Retinal pigment epithelial cell (primary cell): ENCODE results near the gene AGBL2.
A peak's percentile ranks its signal among the peaks of the same experiment; 100 is the strongest.
"Not testable (repeated sequence)": the region's sequence is repeated elsewhere in the genome, so short reads cannot be mapped to it uniquely, and the experiment has no call there.

Experiments used
- DNase-seq: peaks from one replicate; pipeline ENCODE4 v3.0.0-alpha.2; 2010; ENCODE audit warnings: low read depth
- H3K4me3 ChIP-seq: 2 replicates; pipeline ENCODE4 v1.5.1; 2011; ENCODE audit warnings: mild to moderate bottlenecking, low read length, control low read depth, moderate library complexity
- TF ChIP-seq, protein P1 (sequence below): conservative IDR thresholded peaks from 2 replicates; pipeline ENCODE4 v1.5.1; 2011; ENCODE audit warnings: low read depth, low read length, control low read depth, inconsistent platforms

AGBL2 gene

DNA sequence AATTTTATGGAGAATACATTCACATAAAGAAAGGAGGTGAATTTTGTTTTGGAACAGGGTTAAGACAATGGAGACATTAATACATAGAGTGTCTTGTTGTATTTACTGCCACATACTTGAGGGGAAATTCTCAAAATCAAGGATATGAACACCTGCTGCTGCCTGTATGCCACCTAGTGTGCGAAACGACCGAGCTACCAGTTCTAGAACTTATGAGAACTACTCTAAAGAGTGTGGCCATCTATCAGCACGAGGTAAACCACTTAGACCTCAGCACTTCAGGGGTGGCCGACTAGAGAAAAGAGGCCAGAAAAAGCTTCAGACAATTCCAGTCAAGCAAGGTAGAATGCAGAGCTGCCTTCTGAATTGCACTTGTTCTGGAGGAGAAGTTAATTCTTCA is 1.5 kb upstream of the AGBL2 start:
- DNase-seq = no peak
- TF ChIP-seq, protein P1, sequence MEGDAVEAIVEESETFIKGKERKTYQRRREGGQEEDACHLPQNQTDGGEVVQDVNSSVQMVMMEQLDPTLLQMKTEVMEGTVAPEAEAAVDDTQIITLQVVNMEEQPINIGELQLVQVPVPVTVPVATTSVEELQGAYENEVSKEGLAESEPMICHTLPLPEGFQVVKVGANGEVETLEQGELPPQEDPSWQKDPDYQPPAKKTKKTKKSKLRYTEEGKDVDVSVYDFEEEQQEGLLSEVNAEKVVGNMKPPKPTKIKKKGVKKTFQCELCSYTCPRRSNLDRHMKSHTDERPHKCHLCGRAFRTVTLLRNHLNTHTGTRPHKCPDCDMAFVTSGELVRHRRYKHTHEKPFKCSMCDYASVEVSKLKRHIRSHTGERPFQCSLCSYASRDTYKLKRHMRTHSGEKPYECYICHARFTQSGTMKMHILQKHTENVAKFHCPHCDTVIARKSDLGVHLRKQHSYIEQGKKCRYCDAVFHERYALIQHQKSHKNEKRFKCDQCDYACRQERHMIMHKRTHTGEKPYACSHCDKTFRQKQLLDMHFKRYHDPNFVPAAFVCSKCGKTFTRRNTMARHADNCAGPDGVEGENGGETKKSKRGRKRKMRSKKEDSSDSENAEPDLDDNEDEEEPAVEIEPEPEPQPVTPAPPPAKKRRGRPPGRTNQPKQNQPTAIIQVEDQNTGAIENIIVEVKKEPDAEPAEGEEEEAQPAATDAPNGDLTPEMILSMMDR = no peak

DNA sequence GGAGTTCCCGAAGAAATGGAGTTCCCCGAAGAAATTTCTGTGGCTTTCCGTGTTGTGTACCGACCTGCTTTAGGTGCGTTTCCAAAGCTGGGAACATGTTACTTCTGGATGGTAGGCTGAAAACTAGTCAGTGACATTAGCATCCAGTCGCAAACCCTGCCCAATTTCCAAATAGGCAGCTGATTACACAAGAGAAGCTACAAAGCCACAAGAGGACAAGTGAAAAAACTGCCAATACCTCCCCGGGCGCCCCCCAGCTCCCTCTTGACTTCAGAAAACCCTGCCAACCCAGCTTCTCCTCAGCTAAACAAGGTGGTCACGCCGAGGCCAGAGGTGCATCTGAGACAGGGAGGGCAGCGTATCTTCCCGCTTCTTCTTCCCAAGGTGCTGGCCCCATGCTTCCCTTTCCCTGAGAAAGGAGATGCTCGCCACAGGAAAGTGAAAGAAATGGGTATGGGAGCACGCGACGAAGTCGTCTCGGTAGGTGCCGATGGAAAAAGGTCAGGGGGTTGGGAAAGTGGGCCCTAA is 551 bp downstream of the AGBL2 start:
- TF ChIP-seq, protein P1 = no peak
- peak overlapping the region; percentile 80 for H3K4me3 ChIP-seq
- DNase-seq = no peak

More for the DNA sequence above, 1.5 kb upstream of the AGBL2 start:
- no peak overlapping the region for H3K4me3 ChIP-seq

DNA sequence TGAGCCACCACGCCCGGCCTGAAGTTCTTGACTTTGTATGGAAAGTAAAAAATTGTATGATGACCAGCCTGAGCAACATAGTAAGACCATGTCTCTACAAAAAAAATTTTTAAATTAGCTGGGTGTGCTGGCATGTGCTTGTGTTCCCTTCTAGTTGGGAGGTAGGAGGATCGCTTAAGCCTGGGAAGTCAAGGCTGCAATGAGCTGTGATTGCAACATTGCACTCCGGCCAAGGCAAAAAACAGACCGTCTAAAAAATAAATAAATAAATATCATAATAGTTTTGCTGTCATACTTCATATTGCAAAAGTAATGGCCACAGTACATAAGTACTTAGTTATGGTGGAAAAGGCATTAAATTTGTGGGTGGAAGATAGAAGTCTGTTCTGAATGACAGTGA is 3.4 kb downstream of the AGBL2 start:
- TF ChIP-seq, protein P1 = no peak
- H3K4me3 ChIP-seq = no peak overlapping the region
- no peak for DNase-seq

DNA sequence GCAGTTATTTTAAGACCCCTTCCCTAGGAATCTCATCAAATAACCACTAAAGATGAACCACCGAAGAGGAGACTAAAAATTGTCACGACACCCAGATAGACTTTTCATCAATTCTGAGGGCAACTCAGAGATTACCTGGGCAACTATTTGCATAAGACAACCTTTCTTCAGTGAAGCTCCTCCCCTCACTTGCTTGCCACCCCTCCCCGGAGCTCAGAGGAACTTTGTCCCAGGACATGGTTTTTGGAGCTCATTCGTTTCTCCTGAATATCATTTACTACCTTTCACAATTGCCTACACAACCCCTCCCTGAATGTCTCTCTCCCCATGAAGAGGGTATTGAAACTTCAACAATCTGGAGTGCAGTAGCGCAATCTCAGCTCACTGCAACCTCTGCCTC is 3.9 kb downstream of the AGBL2 start:
- H3K4me3 ChIP-seq = no peak overlapping the region
- no peak for DNase-seq
- TF ChIP-seq, protein P1 = no peak

DNA sequence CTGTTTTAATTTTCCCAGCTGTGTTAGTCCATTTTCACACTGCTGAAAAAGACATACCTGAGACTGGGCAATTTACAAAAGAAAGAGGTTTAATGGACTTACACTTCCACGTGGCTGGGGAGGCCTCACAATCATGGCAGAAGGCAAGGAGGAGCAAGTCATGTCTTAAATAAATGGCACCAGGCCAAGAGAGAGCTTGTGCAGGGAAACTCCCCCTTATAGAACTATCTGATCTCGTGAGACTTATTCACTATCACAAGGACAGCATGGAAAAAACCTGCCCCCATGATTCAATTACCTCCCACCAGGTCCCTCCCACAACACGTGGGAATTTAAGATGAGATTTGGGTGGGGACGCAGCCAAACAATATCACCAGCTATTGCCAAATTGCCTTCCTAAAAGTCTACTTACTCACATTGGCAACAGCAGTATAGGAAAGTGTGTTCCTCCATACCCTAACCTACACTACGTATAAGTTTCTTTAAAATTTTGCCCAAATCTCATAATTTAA is 7.8 kb downstream of the AGBL2 start:
- DNase-seq, H3K4me3 ChIP-seq: not testable (repeated sequence)

DNA sequence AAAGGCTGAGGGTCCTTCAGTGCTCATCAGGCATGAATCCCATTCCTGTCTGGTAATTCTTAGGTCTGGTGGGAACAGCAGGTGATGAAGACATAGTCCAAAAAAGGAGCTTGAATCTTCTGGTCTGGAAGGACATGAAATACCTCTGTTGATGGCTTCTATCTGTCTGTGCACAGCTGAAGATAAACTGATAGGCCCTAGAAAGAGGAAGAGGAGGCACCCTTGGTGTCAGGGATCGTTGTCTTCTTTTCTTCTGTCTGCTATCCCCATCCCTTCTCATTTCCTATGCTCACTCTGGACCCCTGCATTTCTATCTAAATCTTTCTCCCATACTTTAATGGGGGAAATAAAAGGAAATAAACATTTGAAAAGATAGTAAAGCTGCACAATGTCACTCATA is 9.4 kb downstream of the AGBL2 start:
- DNase-seq = no peak
- TF ChIP-seq, protein P1 = no peak
- H3K4me3 ChIP-seq = no peak overlapping the region

DNA sequence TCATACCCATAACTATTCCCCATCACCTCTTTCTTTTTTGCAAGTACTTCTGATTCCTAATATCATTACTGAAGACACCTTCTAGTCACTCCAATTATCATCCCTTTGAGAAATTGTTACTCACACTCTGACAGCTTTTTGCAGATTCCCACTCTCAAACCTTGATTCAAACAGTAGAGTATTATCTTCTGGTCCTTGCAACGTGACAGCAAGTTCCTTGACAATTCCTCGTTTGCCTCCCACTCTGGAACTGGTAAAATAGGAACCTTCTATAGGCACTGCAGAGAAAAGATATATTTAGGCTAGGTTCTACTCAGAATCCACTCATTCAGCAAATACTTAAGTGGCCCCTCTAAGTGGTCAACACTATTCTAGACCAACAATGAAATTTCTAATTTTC is 23.2 kb downstream of the AGBL2 start:
- H3K4me3 ChIP-seq = no peak overlapping the region
- no peak for DNase-seq
- TF ChIP-seq, protein P1 = no peak

DNA sequence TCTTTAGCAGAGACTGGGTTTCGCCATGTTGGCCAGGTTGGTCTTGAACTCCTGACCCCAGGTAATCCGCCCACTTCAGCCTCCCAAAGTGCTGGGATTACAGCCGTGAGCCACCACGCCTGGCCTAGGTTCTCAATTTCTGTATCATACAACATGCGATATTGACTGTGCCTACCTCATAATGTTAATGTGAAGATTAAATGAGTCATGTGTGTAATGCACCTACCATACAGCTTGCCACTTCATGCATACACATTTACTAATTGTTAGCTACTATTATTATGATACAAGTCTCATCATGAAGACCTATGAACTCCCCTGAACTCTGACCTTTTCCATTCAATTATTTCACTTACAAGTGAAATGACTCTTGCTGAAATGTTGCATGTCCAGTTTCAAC is 25.7 kb downstream of the AGBL2 start:
- no peak for DNase-seq
- TF ChIP-seq, protein P1 = no peak
- H3K4me3 ChIP-seq = no peak overlapping the region
